GM19099 (cell line): Measurements from ENCODE around the gene ERO1A.

Experiments used
- POLR2A ChIP-seq: IDR thresholded peaks from 3 replicates; pipeline ENCODE4 v1.6.1; 2011; ENCODE audit warnings: low read depth; ENCODE audit not compliant: insufficient read length; ENCODE audit errors: extremely low read depth

ERO1A gene

GRCh38 chr14:52596861-52597260 lies 98.5 kb downstream of the ERO1A start:
- no peak for TF ChIP-seq POLR2A

DNA sequence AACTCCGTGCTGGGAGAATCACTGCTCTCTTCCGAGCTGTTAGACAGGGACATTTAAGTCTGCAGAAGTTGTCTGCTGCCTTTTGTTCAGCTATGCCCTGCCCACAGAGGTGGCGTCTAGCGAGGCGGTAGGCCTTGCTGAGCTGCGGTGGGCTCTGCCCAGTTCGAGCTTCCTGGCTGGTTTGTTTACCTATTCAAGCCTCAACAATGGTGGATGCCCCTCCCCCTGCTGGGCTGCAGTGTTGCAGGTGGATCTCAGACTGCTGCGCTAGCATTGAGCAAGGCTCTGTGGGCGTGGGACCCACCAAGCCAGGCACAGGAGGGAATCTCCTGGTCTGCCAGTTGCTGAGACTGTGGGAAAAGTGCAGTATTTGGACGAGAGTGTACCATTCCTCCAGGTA lies 99.0 kb downstream of the ERO1A start:
- TF ChIP-seq POLR2A = no peak

- no peak for TF ChIP-seq POLR2A
These were observed 105.0 kb downstream of the ERO1A start for GRCh38 chr14:52590318-52590717.
